IMR-90 (cell line): ENCODE data around the gene CTAGE6. TPM values are rescaled to one million over a fixed set of nuclear protein-coding genes. Genes with fewer than 3 reads are reported as not detected.
"Not testable (repeated sequence)": the region's sequence is repeated elsewhere in the genome, so short reads cannot be mapped to it uniquely, and the experiment has no call there.

Experiments
- ATAC-seq: fragments of 200-7000 bp; cut with Tn5 transposase; 2 replicates; pipeline ENCODE4 v1.9.1; 2020; ENCODE audit warnings: low read depth, mild to moderate bottlenecking, moderate library complexity
- BruUV-seq: library from RNA; stranded (reverse); fragments of 400-500 nt; replicated peaks from 2 replicates; lab custom pipeline; 2021; lab: Mats Ljungman, UMichigan
- CTCF ChIA-PET: fragments of 300-600 bp; formaldehyde crosslinking; extraction: SDS; loops from one replicate; lab custom pipeline; 2021; ENCODE audit warnings: antibody characterized with exemption; lab: Yijun Ruan, JAX
- POLR2A ChIA-PET: fragments of 300-600 bp; sonication (Branson Sonifier 250); formaldehyde crosslinking; loops from one replicate; lab custom pipeline; 2022; ENCODE audit warnings: antibody characterized with exemption; ENCODE audit not compliant: unreplicated experiment; lab: Charles Lee
- DNase-seq: peaks from one replicate; pipeline ENCODE4 v3.0.0; 2013
- H2AFZ ChIP-seq: replicated peaks from 2 replicates; pipeline ENCODE3; 2013; ENCODE audit warnings: low read length, mild to moderate bottlenecking; ENCODE audit not compliant: poor library complexity
- H2AK5ac ChIP-seq: 2 replicates; pipeline ENCODE4 v1.6.1; 2013; ENCODE audit warnings: low read depth, low read length, inconsistent platforms
- H2AK9ac ChIP-seq: replicated peaks from 2 replicates; pipeline ENCODE3; 2013; ENCODE audit warnings: mild to moderate bottlenecking, low read depth, low read length, moderate library complexity; ENCODE audit not compliant: poor library complexity
- H2BK120ac ChIP-seq: 2 replicates; pipeline ENCODE4 v1.6.1; 2013; ENCODE audit warnings: low read depth, low read length, inconsistent platforms
- H2BK15ac ChIP-seq: 3 replicates; pipeline ENCODE4 v1.6.1; 2013; ENCODE audit warnings: low read depth, low read length, inconsistent platforms
- H2BK20ac ChIP-seq: 2 replicates; pipeline ENCODE4 v1.6.1; 2013; ENCODE audit warnings: low read depth, mild to moderate bottlenecking, inconsistent platforms, low read length, moderate library complexity
- H2BK5ac ChIP-seq: 2 replicates; pipeline ENCODE4 v1.6.1; 2013; ENCODE audit warnings: mild to moderate bottlenecking, low read depth, low read length, inconsistent platforms; ENCODE audit not compliant: poor library complexity, severe bottlenecking
- H3K14ac ChIP-seq: replicated peaks from 2 replicates; pipeline ENCODE4 v1.6.1; 2013; ENCODE audit warnings: low read depth, low read length, inconsistent platforms
- H3K18ac ChIP-seq: 2 replicates; pipeline ENCODE4 v1.6.1; 2013; ENCODE audit warnings: low read depth, low read length, control low read depth
- H3K23ac ChIP-seq: 2 replicates; pipeline ENCODE4 v1.6.1; 2013; ENCODE audit warnings: low read depth, low read length, inconsistent platforms
- H3K27ac ChIP-seq: 2 replicates; pipeline ENCODE4 v1.5.1; 2013; ENCODE audit warnings: mild to moderate bottlenecking, control low read depth, low read length; ENCODE audit not compliant: insufficient read depth
- H3K27me3 ChIP-seq: 2 replicates; pipeline ENCODE4 v1.6.1; 2013; ENCODE audit warnings: low read length; ENCODE audit not compliant: control insufficient read depth, insufficient read depth
- H3K36me3 ChIP-seq: 2 replicates; pipeline ENCODE4 v1.6.1; 2013; ENCODE audit warnings: low read length, mixed read lengths; ENCODE audit not compliant: control insufficient read depth, insufficient read depth
- H3K4ac ChIP-seq: 2 replicates; pipeline ENCODE4 v1.6.1; 2013; ENCODE audit warnings: low read depth, low read length, inconsistent platforms
- H3K4me1 ChIP-seq: 2 replicates; pipeline ENCODE4 v1.6.1; 2013; ENCODE audit warnings: low read length, mixed read lengths; ENCODE audit not compliant: control insufficient read depth, insufficient read depth
- H3K4me2 ChIP-seq: 2 replicates; pipeline ENCODE4 v1.6.1; 2013; ENCODE audit warnings: low read depth, mild to moderate bottlenecking, control low read depth, low read length, moderate library complexity
- H3K4me3 ChIP-seq: 2 replicates; pipeline ENCODE4 v1.5.1; 2013; ENCODE audit warnings: low read depth, mild to moderate bottlenecking, control low read depth, low read length, moderate library complexity; ENCODE audit not compliant: insufficient read depth
- H3K56ac ChIP-seq: 2 replicates; pipeline ENCODE4 v1.6.1; 2013; ENCODE audit warnings: low read length, inconsistent platforms; ENCODE audit not compliant: insufficient read depth; ENCODE audit errors: extremely low read depth
- H3K79me1 ChIP-seq, 2 experiments: 2 replicates each; pipeline ENCODE4 v1.6.1; 2013; ENCODE audit warnings: low read length in 2 of 2, inconsistent platforms in 1 of 2, low read depth in 1 of 2
- H3K9ac ChIP-seq: 2 replicates; pipeline ENCODE4 v1.6.1; 2013; ENCODE audit warnings: low read depth, low read length, control low read depth
- H3K9me1 ChIP-seq: 2 replicates; pipeline ENCODE4 v1.6.1; 2013; ENCODE audit warnings: low read length, inconsistent platforms; ENCODE audit not compliant: insufficient read depth
- H3K9me3 ChIP-seq: 2 replicates; pipeline ENCODE4 v1.6.1; 2013; ENCODE audit warnings: low read length; ENCODE audit not compliant: control insufficient read depth, insufficient read depth
- H4K20me1 ChIP-seq: 2 replicates; pipeline ENCODE4 v1.6.1; 2013; ENCODE audit warnings: low read length, inconsistent platforms; ENCODE audit not compliant: insufficient read depth
- H4K5ac ChIP-seq: 2 replicates; pipeline ENCODE4 v1.6.1; 2013; ENCODE audit warnings: mild to moderate bottlenecking, low read depth, low read length, control low read depth
- H4K8ac ChIP-seq, 2 experiments: 2 replicates each; pipeline ENCODE4 v1.6.1; 2013; ENCODE audit warnings: low read depth in 2 of 2, low read length in 2 of 2, control low read depth in 1 of 2, inconsistent platforms in 1 of 2
- H4K91ac ChIP-seq: 2 replicates; pipeline ENCODE4 v1.6.1; 2013; ENCODE audit warnings: low read depth, low read length, inconsistent platforms; ENCODE audit not compliant: insufficient read depth
- WGBS, 2 experiments: methylation state at CpG; one replicate each; pipeline versions ENCODE4 v1.1.5 to v1.1.7; 2013; ENCODE audit warnings: missing lambda C conversion rate in 2 of 2; ENCODE audit not compliant: insufficient read length in 1 of 2; ENCODE audit errors: extremely low coverage in 2 of 2; 5-methylcytosine and 5-hydroxymethylcytosine counted together
- dilution Hi-C: fragments of 300-500 bp; cut with HindIII; formaldehyde crosslinking; loops from one replicate; pipeline ENCODE4 v1.14.3; 2018; ENCODE audit warnings: low sequenced_read_pairs; ENCODE audit not compliant: unreplicated experiment
- in situ Hi-C: fragments of 300-500 bp; cut with MboI; formaldehyde crosslinking; loops from 3 replicates; pipeline ENCODE4 v1.14.3; 2019; ENCODE audit warnings: low sequenced_read_pairs, inconsistent platforms, mixed read lengths
- intact Hi-C: fragments of 100-400 bp; cut with micrococcal nuclease; formaldehyde crosslinking; loops from 2 replicates; pipeline ENCODE4 v1.10.0; 2022
- polyA plus RNA-seq, 3 experiments: library from polyadenylated mRNA; depleted of rRNA; stranded (reverse); fragments of >200 nt; gene quantifications; 2 replicates each; pipeline ENCODE4 v1.2.3, GENCODE V29; 2012; ENCODE audit warnings: low replicate concordance in 1 of 3
- total RNA-seq: library from RNA; depleted of rRNA; stranded (reverse); fragments of >200 nt; gene quantifications from 2 replicates; pipeline ENCODE4 v1.2.3, GENCODE V29; 2012

The CTAGE6 gene
- total and polyA plus RNA-seq, 2 of the 4 experiments (the other 2 are of a cell fraction): 0.10 to 0.18 TPM

DNA sequence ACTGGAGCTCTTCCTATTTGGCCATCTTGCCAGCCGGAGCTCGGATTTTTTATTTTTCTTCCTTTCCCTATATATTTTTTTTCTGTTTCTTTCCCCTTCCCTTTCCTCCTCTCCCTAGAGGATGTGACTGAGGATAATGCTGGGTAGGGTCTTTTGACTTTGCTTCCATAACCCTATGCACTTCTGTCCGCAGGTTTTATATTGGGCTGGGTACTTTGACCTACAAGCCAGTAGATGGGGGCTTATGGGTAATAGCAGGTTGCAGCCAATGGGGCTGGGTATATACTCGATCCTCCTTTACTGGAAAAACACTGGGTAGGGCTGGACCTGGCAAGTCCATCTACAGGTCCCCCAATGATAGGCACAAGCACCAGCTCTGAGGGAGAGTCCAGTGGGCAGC lies 12.2 kb downstream of the CTAGE6 start:
- H4K20me1 ChIP-seq, H3K9ac ChIP-seq, H3K23ac ChIP-seq, H2BK120ac ChIP-seq, in situ Hi-C loops, POLR2A ChIA-PET, H3K14ac ChIP-seq, H3K4ac ChIP-seq, H2AK9ac ChIP-seq, H2AFZ ChIP-seq, BruUV-seq, H3K4me3 ChIP-seq, H2BK5ac ChIP-seq, H3K4me2 ChIP-seq, H3K18ac ChIP-seq, ATAC-seq, H2BK15ac ChIP-seq, H4K8ac ChIP-seq, intact Hi-C loops, H3K27me3 ChIP-seq, H3K79me1 ChIP-seq, H3K27ac ChIP-seq, H3K4me1 ChIP-seq, H3K36me3 ChIP-seq, dilution Hi-C loops, DNase-seq, H3K9me1 ChIP-seq, H3K56ac ChIP-seq, CTCF ChIA-PET, H4K91ac ChIP-seq, H4K5ac ChIP-seq, H2AK5ac ChIP-seq, H2BK20ac ChIP-seq, H3K9me3 ChIP-seq: not testable (repeated sequence)
- no CpG with 5 or more reads among the region's 4 CpGs for WGBS, 2 experiments
